ENCODE measurements around the gene SMIM22. TPM values are rescaled to one million over a fixed set of nuclear protein-coding genes. Genes with fewer than 3 reads are reported as not detected.

The SMIM22 gene
- total and polyA plus RNA-seq, 2 of the 8 experiments (the other 6 are each of a cell fraction or from before 2014, with no cell fraction given), result not detected

DNA sequence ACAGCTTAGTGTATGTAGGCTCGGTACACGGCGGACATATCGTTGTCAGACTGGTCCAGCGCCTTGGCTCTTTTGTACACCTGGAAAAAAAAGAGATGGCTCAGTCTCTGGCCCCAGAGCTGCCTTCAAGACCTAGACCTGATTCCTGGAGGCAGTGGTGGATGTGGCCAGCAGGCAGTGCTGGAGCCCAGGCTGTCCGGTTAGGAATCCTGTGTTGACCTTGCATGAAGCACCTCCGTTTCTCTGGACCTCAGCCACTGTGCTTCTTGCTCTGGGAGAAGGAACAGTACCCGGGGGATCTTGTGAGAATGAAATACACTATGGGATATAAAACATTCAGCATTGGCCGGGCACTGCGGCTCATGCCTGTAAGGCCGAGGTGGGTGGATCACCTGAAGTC lies 10.1 kb downstream of the SMIM22 start:
- no peak overlapping the region for H3K18ac ChIP-seq (ENCODE audit: extremely low read depth, low read length)
- no peak overlapping the region for H3K4me2 ChIP-seq (ENCODE audit: insufficient read depth in 1 of 2, low read depth in 2 of 2, low read length in 2 of 2)
- peaks cover 3 to 30% (median 11%) of the 10 kb centered on the region in 4 experiments; a peak in 7 of 8 replicates for H3K36me3 ChIP-seq (ENCODE audit: control insufficient read depth in 2 of 4, insufficient read depth in 4 of 4, low read length in 3 of 4)
- H2AK5ac ChIP-seq (ENCODE audit: low read depth, low read length), result no peak overlapping the region
- no peak overlapping the region for H3K23ac ChIP-seq (ENCODE audit: insufficient read length)
- H3K14ac ChIP-seq (ENCODE audit: insufficient read length), result no peak overlapping the region
- H3K27me3 ChIP-seq (replicated peaks in 1 of 4; ENCODE audit: control insufficient read depth in 3 of 4, extremely low read depth in 1 of 4, insufficient read depth in 3 of 4, low read length in 3 of 4), result no peaks in the 10 kb centered on the region
- H2BK15ac ChIP-seq (ENCODE audit: low read length), result no peak overlapping the region
- no peak overlapping the region for H2BK12ac ChIP-seq (ENCODE audit: low read depth, low read length)
- H2BK5ac ChIP-seq (ENCODE audit: low read depth, low read length), result no peak overlapping the region
- no peaks in the 10 kb centered on the region for H3K9me3 ChIP-seq (ENCODE audit: insufficient read depth in 2 of 2, low read depth in 1 of 2, low read length in 1 of 2)
- peaks cover 8% of the 10 kb centered on the region; the same call in 1 of the 2 replicates for H3K23me2 ChIP-seq (ENCODE audit: low read depth, low read length)
- no peak overlapping the region for H4K5ac ChIP-seq (ENCODE audit: insufficient read length, low read depth, low read length)
- no peak overlapping the region for H3K4me3 ChIP-seq (ENCODE audit: extremely low read depth in 1 of 4, insufficient read depth in 2 of 4, low read depth in 3 of 4, low read length in 4 of 4)
- FAIRE-seq (no peak), DNase-seq (ENCODE audit: low read depth in 1 of 2, low spot score in 2 of 2) (no peak)
- peaks cover 0 to 5% of the 10 kb centered on the region in 2 experiments for H4K20me1 ChIP-seq (replicated peaks in 1 of 2; ENCODE audit: control insufficient read depth in 1 of 2, insufficient read depth in 2 of 2, low read length in 2 of 2)
- no peak overlapping the region for H2AFZ ChIP-seq (ENCODE audit: low read length)
- POLR2A ChIA-PET (ENCODE audit: partially characterized antibody), result interaction anchor here (1.0 to 1.5 kb wide), 3 partner anchors 10 to 110 kb away, joined by 3 to 4 read pairs (median 4); no protein-coding TSS in a partner anchor
- no peak overlapping the region for H2BK120ac ChIP-seq (replicated peaks; ENCODE audit: low read depth, low read length)
- no peak overlapping the region for H3K4ac ChIP-seq (replicated peaks; ENCODE audit: insufficient read length, low read depth, low read length)
- H4K8ac ChIP-seq (ENCODE audit: extremely low read depth, insufficient read depth, low read length), result no peak overlapping the region
- 92% methylated on average over 9 of the region's 11 CpGs; no CpG with 5 or more reads in 1 of the 2 experiments for WGBS, 2 experiments (ENCODE audit: extremely low coverage in 1 of 2, insufficient coverage in 1 of 2, insufficient read length in 1 of 2, insufficient replicate concordance in 2 of 2, low coverage in 1 of 2, low lambda C conversion rate in 2 of 2, missing lambda C conversion rate in 1 of 2)
- H3K27ac ChIP-seq (ENCODE audit: low read depth, low read length), result no peak overlapping the region
- no peak overlapping the region for H4K91ac ChIP-seq (replicated peaks; ENCODE audit: insufficient read length, low read length)
- CTCF ChIA-PET (ENCODE audit: partially characterized antibody), result interaction anchor here (0.9 to 1.2 kb wide), 3 partner anchors 12 to 91 kb away, joined by 3 read pairs; no protein-coding TSS in a partner anchor
- H3K56ac ChIP-seq (replicated peaks; ENCODE audit: insufficient read length, low read depth, low read length), result no peak overlapping the region
- H3K79me1 ChIP-seq (ENCODE audit: low read depth, low read length), result no peaks in the 10 kb centered on the region
- no peak overlapping the region for H3K9ac ChIP-seq (replicated peaks in 1 of 4; ENCODE audit: extremely low read depth in 1 of 4, low read depth in 3 of 4, low read length in 3 of 4)
- H2BK20ac ChIP-seq (ENCODE audit: low read length), result no peak overlapping the region
- H3K79me2 ChIP-seq (ENCODE audit: control insufficient read depth in 1 of 2, insufficient read depth in 2 of 2, low read length in 2 of 2), result no peaks in the 10 kb centered on the region
- peaks cover 0 to 14% (median 8%) of the 10 kb centered on the region in 4 experiments; a peak in 4 of 7 replicates for H3K4me1 ChIP-seq (replicated peaks in 1 of 4; ENCODE audit: control insufficient read depth in 3 of 4, insufficient read depth in 4 of 4, low read length in 3 of 4)
- no peak for TF ChIP-seq EGR1 (IDR thresholded peaks at IDR 0.05; ENCODE audit: borderline replicate concordance, low read depth, low read length)
- no peak for TF ChIP-seq RBBP5 (IDR thresholded peaks at IDR 0.05; ENCODE audit: borderline replicate concordance, low read depth, low read length)
- TF ChIP-seq POU5F1 (IDR thresholded peaks at IDR 0.05; ENCODE audit: low read depth, low read length), result no peak
- no peak for TF ChIP-seq CBX8 (IDR thresholded peaks at IDR 0.05; ENCODE audit: borderline replicate concordance, low read depth, low read length)
- TF ChIP-seq KDM5A (IDR thresholded peaks at IDR 0.05; ENCODE audit: low read length), result no peak
- no peak for TF ChIP-seq EP300 (IDR thresholded peaks at IDR 0.05; ENCODE audit: borderline replicate concordance in 1 of 2, low read depth in 2 of 2, low read length in 2 of 2)
- no peak for TF ChIP-seq POLR2AphosphoS5 (IDR thresholded peaks at IDR 0.05; ENCODE audit: low read depth, low read length)
- no peak for TF ChIP-seq CTBP2 (IDR thresholded peaks at IDR 0.05; ENCODE audit: borderline replicate concordance, insufficient read depth, insufficient read length, low read length)
- TF ChIP-seq SAP30 (IDR thresholded peaks at IDR 0.05; ENCODE audit: insufficient read depth, insufficient replicate concordance, low read length), result no peak
- no peak for TF ChIP-seq GTF2F1 (IDR thresholded peaks at IDR 0.05; ENCODE audit: borderline replicate concordance, low read depth, low read length)
- TF ChIP-seq, protein P1, sequence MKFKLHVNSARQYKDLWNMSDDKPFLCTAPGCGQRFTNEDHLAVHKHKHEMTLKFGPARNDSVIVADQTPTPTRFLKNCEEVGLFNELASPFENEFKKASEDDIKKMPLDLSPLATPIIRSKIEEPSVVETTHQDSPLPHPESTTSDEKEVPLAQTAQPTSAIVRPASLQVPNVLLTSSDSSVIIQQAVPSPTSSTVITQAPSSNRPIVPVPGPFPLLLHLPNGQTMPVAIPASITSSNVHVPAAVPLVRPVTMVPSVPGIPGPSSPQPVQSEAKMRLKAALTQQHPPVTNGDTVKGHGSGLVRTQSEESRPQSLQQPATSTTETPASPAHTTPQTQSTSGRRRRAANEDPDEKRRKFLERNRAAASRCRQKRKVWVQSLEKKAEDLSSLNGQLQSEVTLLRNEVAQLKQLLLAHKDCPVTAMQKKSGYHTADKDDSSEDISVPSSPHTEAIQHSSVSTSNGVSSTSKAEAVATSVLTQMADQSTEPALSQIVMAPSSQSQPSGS (IDR thresholded peaks at IDR 0.05; ENCODE audit: low read length), result no peak
- TF ChIP-seq BACH1 (IDR thresholded peaks at IDR 0.05; ENCODE audit: low read length), result no peak

All from H1 (cell line).